Tibial artery (tissue), 4 donors: ENCODE results near the gene CSRNP3.

Experiments used
- DNase-seq, 2 donors: peaks; one replicate each; pipeline ENCODE4 v3.0.0-alpha.2; 2019
- H3K27ac ChIP-seq, 2 donors: fragments of 200-600 bp; sonication (generic) in 1 of 2; 1 replicate in 1 of 2; 2 replicates in 1 of 2; pipeline ENCODE4 v1.5.1; 2018 to 2019; ENCODE audit warnings: mild to moderate bottlenecking in 1 of 2
- H3K27me3 ChIP-seq, 2 donors: fragments of 200-600 bp; sonication (generic) in 1 of 2; one replicate each; pipeline versions ENCODE4 v1.5.1 to v1.6.0; 2016 to 2019
- H3K36me3 ChIP-seq, 3 donors: fragments of 200-600 bp; sonication (generic) in 2 of 3; one replicate each; pipeline ENCODE4 v1.5.1; 2016 to 2019; ENCODE audit warnings: mild to moderate bottlenecking in 2 of 3
- H3K4me1 ChIP-seq, 4 donors: fragments of 200-600 bp; sonication (generic) in 2 of 4; 1 replicate in 3 of 4; 2 replicates in 1 of 4; pipeline ENCODE4 v1.5.1; 2016 to 2019
- H3K4me3 ChIP-seq, 2 donors: fragments of 200-600 bp; sonication (generic) in 1 of 2; 1 replicate in 1 of 2; 2 replicates in 1 of 2; pipeline ENCODE4 v1.5.1; 2018 to 2019; ENCODE audit warnings: mild to moderate bottlenecking in 2 of 2
- H3K9me3 ChIP-seq, 3 donors: fragments of 200-600 bp; sonication (generic) in 1 of 3; one replicate each; pipeline ENCODE4 v1.5.1; 2016 to 2019
- CTCF ChIP-seq, 2 experiments: fragments of 200-600 bp in 1 of 2; fragments of 450-650 bp in 1 of 2; IDR thresholded peaks; one replicate each; pipeline ENCODE4 v1.5.1; 2017 to 2019; ENCODE audit warnings: antibody characterized with exemption in 2 of 2, mild to moderate bottlenecking in 1 of 2, moderate library complexity in 1 of 2
- intact Hi-C: fragments of 100-400 bp; cut with DNase I; formaldehyde crosslinking; loops from one replicate; pipeline ENCODE4 v1.15.0; 2023; ENCODE audit warnings: low total_unique reads

The CSRNP3 gene

DNA sequence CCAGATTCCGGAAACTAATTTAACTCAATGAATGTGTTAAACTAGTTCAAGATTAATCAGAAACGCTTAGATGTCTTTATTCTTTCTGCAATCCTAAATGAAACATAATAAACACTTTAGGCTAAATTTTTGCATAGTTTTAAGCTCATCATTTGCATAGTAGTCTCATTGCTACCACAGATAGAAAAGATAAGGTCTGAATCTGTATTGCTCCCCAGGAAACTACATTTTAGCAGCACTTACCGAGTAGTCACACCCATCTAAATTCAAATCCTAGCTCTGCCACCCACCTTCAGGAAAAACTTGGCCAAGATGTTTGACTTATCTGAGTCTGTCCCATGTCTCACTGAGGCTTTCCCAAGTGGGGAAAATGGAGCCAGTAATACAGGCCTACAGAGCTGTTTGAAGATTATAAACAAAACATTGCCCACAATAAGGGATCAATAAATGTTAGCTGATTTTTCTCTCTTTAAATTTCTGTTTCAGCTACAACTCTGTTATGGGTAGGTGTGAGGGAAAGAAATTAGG, 237.5 kb downstream of the CSRNP3 start:
- Histone ChIP-seq H3K27ac (no peak overlapping the region), H3K4me3 (no peak overlapping the region), H3K4me1 (no peaks in the 10 kb centered on the region), H3K27me3 (no peaks in the 10 kb centered on the region), H3K9me3 (no peaks in the 10 kb centered on the region), H3K36me3 (no peaks in the 10 kb centered on the region)
- no peak for DNase-seq
- intact Hi-C loops: no loop called here
- TF ChIP-seq CTCF (IDR thresholded peaks at IDR 0.05): no peak

DNA sequence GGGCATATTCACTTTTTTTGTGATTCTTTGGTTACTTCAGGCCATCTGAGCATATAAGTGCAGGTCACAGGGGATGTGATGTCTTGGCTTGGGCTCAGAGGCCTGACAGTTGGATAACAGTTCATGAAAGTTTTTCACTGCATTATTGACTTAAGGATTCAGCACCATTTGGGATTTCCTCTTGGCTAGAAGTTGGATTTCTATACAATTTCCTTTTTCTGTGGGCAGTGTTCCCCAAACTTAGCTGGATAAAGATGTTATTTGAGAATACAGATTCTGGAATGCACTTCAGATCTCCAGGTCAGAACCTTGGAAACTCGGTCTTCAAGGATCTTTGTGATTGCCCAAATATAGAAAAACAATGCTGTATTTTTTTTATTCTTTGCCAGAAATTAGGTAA, 246.6 kb downstream of the CSRNP3 start:
- H3K4me3 ChIP-seq: no peak overlapping the region
- no peak for DNase-seq
- no peaks in the 10 kb centered on the region for H3K36me3 ChIP-seq
- H3K4me1 ChIP-seq: peaks cover 0 to 9% (median 0%) of the 10 kb centered on the region in 4 donors
- intact Hi-C loops: no loop called here
- TF ChIP-seq CTCF (IDR thresholded peaks at IDR 0.05): no peak
- H3K27ac ChIP-seq: no peak overlapping the region
- H3K9me3 ChIP-seq: no peaks in the 10 kb centered on the region
- no peaks in the 10 kb centered on the region for H3K27me3 ChIP-seq

DNA sequence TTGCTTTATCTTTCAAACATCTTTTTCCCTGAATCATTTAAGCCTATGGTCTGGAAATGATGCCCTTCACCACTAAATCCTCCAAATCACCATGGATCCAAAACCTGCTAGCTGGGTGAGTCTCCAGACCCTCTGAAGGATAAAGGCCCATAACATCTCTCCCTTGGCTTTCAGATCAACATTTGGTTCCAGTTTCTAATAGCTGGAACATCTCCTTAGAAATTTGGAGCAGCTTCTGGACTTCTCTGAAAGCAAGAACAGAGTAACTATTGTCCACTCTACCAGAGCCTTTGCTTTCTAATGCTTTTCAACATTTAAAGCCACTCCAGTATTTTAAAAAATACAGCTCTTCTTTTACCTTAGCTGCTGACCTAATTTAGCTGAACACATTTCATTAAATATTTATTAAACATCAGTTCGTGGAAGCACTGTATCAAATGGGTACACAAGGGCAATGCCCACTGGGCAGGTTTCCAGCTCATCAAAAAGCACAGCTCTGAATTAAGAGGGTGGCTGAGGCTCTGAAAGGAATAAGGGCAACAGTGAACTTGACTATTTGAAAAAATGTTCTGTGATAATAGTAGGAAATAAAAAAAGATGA, 249.2 kb downstream of the CSRNP3 start:
- intact Hi-C loops: no loop called here
- no peak for DNase-seq
- no peaks in the 10 kb centered on the region for H3K36me3 ChIP-seq
- H3K4me3 ChIP-seq: no peak overlapping the region
- no peaks in the 10 kb centered on the region for H3K9me3 ChIP-seq
- H3K4me1 ChIP-seq: peaks cover 0 to 9% (median 0%) of the 10 kb centered on the region in 4 donors
- H3K27ac ChIP-seq: no peak overlapping the region
- no peaks in the 10 kb centered on the region for H3K27me3 ChIP-seq
- no peak for TF ChIP-seq CTCF (IDR thresholded peaks at IDR 0.05)

DNA sequence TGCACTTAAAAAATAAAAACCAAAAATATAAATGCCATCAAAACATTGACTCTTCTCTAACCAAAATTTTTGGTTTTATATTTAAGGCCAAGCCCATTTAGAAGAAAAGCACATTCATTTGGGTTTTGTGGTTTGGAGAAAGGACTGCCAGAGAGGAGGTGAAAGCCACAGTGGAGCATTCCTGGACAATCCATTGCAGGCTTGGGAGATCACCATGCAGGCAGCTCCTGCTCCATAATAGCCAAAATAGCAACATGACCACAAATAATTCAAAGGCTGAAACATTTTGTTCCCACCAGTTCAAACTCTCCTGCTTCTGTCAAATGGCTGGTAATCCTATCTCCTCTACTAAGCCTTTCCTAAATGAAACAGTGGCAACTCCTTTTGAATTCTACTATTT, 251.0 kb downstream of the CSRNP3 start:
- DNase-seq: no peak
- peaks cover 0 to 9% (median 0%) of the 10 kb centered on the region in 4 donors for H3K4me1 ChIP-seq
- TF ChIP-seq CTCF (IDR thresholded peaks at IDR 0.05): no peak
- H3K9me3 ChIP-seq: no peaks in the 10 kb centered on the region
- no peaks in the 10 kb centered on the region for H3K27me3 ChIP-seq
- H3K36me3 ChIP-seq: no peaks in the 10 kb centered on the region
- H3K4me3 ChIP-seq: no peak overlapping the region
- intact Hi-C loops: no loop called here
- H3K27ac ChIP-seq: peak overlapping the region in 1 of 2 donors; percentile 1

- Histone ChIP-seq H3K4me1 (peaks cover 0 to 4% (median 0%) of the 10 kb centered on the region in 4 donors), H3K36me3 (no peaks in the 10 kb centered on the region), H3K27ac (no peak overlapping the region), H3K9me3 (no peaks in the 10 kb centered on the region), H3K4me3 (no peak overlapping the region), H3K27me3 (no peaks in the 10 kb centered on the region)
- intact Hi-C loops: no loop called here
- TF ChIP-seq CTCF (IDR thresholded peaks at IDR 0.05): no peak
- no peak for DNase-seq
These were observed 255.9 kb downstream of the CSRNP3 start for GRCh38 chr2:165725421-165725820.
